ENCODE measurements around the gene CD320. TPM values are rescaled to one million over a fixed set of nuclear protein-coding genes. Genes with fewer than 3 reads are reported as not detected.
A peak's percentile ranks its signal among the peaks of the same experiment; 100 is the strongest.

Gene CD320
- total and polyA plus RNA-seq, 10 of the 15 experiments (the other 5 are each of a cell fraction or from before 2014, with no cell fraction given) = 1.1 to 134 (median 46.5) TPM

DNA sequence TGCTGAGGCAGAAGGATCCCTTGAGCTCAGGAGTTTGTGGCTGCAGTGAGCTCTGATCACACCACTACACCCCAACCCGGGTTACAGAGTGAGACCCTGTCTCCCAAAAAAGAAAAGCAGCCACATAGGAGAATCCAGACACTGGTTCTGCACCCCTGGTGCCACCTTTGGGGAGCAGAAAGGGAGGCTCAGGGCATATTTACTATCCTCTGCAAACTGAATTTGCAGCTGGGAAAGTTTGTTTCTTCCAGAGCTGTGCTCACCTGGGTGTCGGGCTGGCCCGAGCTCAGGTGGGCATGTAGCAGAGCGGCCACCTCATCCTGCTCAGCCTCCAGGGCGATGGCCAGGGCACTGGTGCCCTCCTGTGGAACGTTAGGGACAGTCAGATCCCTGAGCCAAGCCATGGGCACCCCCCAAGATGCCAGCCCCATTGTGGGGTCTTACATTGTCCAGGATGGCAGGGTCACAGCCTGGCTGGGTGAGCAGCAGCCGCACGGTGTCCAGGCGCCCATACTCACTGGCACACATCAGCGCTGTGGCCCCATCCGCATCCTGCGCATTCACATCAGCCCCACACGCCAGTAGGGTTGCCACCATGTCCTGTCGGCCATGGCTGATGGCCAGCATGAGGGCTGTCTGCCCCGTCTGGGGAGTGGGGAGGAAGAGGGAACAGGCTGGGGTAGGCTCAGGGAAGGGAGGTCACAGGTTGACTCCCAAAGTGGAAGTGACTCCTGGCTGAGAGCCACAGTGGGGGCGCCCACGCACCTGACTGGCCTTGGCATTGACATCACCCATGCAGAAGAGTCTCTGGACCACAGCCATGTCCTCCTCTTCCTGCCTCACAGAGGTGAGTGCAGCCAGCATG lies 16.3 kb upstream of the CD320 start (continued):
- TF ChIP-seq, protein P1, sequence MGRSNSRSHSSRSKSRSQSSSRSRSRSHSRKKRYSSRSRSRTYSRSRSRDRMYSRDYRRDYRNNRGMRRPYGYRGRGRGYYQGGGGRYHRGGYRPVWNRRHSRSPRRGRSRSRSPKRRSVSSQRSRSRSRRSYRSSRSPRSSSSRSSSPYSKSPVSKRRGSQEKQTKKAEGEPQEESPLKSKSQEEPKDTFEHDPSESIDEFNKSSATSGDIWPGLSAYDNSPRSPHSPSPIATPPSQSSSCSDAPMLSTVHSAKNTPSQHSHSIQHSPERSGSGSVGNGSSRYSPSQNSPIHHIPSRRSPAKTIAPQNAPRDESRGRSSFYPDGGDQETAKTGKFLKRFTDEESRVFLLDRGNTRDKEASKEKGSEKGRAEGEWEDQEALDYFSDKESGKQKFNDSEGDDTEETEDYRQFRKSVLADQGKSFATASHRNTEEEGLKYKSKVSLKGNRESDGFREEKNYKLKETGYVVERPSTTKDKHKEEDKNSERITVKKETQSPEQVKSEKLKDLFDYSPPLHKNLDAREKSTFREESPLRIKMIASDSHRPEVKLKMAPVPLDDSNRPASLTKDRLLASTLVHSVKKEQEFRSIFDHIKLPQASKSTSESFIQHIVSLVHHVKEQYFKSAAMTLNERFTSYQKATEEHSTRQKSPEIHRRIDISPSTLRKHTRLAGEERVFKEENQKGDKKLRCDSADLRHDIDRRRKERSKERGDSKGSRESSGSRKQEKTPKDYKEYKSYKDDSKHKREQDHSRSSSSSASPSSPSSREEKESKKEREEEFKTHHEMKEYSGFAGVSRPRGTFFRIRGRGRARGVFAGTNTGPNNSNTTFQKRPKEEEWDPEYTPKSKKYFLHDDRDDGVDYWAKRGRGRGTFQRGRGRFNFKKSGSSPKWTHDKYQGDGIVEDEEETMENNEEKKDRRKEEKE (IDR thresholded peaks at IDR 0.05) = no peak
- TF ChIP-seq, protein P2, sequence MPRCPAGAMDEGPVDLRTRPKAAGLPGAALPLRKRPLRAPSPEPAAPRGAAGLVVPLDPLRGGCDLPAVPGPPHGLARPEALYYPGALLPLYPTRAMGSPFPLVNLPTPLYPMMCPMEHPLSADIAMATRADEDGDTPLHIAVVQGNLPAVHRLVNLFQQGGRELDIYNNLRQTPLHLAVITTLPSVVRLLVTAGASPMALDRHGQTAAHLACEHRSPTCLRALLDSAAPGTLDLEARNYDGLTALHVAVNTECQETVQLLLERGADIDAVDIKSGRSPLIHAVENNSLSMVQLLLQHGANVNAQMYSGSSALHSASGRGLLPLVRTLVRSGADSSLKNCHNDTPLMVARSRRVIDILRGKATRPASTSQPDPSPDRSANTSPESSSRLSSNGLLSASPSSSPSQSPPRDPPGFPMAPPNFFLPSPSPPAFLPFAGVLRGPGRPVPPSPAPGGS (IDR thresholded peaks at IDR 0.05; ENCODE audit: borderline replicate concordance, insufficient read depth, low read depth, low read length, poor library complexity, severe bottlenecking) = peak; percentile 29
- 0 out of 2 replicates have a peak, but pooled peaks have one; percentile 14 for TF ChIP-seq BACH1 (IDR thresholded peaks at IDR 0.05; ENCODE audit: borderline replicate concordance)
- TF ChIP-seq, protein P3, sequence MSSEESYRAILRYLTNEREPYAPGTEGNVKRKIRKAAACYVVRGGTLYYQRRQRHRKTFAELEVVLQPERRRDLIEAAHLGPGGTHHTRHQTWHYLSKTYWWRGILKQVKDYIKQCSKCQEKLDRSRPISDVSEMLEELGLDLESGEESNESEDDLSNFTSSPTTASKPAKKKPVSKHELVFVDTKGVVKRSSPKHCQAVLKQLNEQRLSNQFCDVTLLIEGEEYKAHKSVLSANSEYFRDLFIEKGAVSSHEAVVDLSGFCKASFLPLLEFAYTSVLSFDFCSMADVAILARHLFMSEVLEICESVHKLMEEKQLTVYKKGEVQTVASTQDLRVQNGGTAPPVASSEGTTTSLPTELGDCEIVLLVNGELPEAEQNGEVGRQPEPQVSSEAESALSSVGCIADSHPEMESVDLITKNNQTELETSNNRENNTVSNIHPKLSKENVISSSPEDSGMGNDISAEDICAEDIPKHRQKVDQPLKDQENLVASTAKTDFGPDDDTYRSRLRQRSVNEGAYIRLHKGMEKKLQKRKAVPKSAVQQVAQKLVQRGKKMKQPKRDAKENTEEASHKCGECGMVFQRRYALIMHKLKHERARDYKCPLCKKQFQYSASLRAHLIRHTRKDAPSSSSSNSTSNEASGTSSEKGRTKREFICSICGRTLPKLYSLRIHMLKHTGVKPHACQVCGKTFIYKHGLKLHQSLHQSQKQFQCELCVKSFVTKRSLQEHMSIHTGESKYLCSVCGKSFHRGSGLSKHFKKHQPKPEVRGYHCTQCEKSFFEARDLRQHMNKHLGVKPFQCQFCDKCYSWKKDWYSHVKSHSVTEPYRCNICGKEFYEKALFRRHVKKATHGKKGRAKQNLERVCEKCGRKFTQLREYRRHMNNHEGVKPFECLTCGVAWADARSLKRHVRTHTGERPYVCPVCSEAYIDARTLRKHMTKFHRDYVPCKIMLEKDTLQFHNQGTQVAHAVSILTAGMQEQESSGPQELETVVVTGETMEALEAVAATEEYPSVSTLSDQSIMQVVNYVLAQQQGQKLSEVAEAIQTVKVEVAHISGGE (CRISPR knock-in tag; IDR thresholded peaks at IDR 0.05) = no peak
